ENCODE measurements around the gene CRYZL1. TPM values are rescaled to one million over a fixed set of nuclear protein-coding genes. Genes with fewer than 3 reads are reported as not detected.
A peak's percentile ranks its signal among the peaks of the same experiment; 100 is the strongest.

CRYZL1 gene
- polyA plus RNA-seq, 3 donors, result 62.3 to 73.5 (median 64.6) TPM

DNA sequence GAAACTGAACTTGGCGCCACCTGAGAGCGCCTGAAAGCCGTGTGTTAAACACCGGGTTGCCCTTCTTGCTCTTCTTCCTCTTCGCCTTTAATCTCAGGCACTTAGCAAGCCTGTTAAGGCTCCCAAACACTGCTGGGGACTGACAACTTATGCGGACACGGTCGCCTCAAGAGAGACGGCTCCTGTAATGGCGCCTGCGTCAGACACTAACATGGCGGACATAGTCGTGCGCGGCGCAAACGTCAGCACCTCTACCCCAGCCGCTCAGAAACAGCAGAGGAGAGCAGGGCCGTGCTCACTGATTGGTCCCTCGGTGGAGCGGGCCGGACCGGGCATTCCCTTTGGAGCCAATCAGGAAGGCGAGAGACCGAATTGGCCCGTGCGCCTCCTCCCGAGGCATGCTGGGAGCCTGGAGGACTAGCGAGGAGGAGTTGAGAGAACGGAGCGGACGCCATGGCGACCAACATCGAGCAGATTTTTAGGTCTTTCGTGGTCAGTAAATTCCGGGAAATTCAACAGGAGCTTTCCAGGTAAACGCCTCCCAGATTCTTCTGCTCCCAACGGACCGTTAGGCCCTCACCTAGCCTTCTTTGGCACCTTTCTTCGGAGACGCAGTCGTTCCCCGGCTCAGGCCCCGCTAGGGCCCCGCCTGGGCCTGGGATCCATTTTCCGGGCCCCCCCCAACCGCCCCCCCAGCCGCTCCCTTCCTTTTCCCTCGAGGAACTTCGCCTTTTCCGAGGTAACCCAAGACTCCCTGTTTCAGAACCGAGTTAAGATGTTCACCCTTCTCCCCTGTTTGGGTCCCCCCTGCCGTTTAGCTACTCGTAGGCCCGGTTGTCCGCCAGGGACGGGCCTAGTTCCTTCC lies 98.7 kb downstream of the CRYZL1 start, which contains the start of gene SON:
Gene SON, plus strand, starts transcription at position 399 of the 865 bp plus-strand sequence. Its CDS starts 55 bp downstream, at position 454.
- DNase-seq (ENCODE audit: low read depth in 3 of 3, low spot score in 2 of 3), result peak; percentile 93 to 96 (median 95)

DNA sequence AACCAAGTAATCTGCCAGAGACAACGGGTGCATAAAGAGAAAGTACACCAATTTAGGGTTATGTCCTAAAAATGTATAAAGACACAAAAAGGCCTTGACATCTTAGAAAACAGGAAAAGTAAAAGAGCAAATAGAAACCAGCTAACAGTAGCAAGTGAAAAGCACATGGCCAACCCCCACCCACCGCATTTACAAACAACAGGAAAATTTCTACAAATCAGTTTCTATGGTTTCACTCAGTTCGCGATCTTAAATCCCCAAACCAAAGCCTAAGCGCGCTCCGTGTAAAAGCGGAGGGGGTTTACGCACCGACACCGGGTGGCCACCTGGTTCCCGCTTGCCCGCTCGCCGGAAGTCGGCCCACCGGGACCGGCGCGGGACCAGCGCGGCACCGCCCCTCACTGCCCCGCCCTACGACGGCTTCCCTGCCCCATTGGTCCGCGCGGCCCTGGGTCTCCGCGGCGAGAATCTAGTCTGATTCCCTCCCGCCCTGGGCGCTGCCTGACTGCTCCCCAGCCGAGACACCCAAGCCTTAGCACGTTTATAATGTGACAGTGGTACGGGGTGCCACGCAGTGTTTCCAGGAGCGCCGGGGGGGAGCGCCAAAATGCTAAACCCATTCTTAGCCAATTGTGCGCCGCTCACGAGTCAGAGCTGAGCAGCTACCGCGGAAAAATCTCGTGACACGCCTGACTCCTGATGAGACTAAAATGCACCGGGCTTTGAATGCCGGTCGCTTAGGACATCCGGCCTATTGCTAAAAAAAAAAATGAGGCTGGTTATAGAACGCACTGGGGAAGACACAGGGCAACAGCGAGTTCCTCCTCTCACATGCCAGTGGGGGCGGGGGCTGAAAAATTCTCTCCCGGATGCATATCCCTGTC lies 99.5 kb downstream of the CRYZL1 start, which contains the start of gene GART:
Gene GART, minus strand, starts transcription at position 362 of the 884 bp plus-strand sequence. CDS start 2,802 bp downstream, outside the sequence.
- peak; percentile 40 to 63 (median 56) for DNase-seq (ENCODE audit: low read depth in 3 of 3, low spot score in 2 of 3)

DNA sequence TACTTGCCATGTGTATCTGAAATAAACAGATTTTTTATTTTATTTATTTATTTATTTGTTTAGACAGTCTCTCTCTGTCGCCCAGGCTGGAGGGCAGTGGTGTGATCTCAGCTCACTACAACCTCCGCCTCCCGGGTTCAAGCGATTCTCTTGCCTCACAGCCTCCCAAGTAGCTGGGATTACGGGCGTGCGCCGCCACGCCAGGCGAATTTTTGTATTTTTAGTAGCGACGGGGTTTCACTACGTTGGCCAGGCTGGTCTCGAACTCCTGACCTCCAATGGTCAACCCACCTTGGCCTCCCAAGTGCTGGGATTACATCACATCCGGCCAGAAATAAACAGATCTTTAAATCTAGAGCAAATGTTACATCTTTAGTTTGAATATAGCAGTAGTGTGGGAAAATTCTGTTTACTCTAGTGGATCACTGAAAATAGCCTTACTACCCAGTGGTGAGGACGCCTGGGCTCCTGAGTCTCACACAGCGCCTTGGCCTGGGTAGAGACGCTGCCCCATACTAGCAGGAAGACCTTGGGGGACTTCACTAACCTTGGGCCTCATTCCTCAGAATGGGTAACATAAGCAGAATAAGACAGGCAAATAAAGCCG lies 100.3 kb downstream of the CRYZL1 start:
- no peak for DNase-seq (ENCODE audit: low read depth in 3 of 3, low spot score in 2 of 3)

DNA sequence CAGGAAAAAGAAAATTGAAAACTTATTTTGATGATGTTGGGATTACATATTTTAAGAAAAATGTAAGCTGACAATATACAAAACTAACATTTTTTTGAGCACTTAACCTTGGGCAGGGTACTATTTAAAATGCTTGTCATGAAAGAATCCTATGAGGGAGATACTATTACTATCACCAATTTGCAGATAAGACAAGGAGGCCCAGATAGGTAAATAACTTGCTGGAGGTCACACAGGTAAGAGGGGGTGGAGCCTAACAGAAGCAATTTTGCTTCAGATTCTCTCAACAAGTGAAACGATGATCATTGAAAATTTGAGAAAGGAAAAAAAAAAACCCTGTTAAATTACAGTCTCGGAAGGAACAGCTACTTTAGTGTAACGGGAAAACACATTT lies 100.8 kb downstream of the CRYZL1 start:
- no peak for DNase-seq (ENCODE audit: low read depth in 3 of 3, low spot score in 2 of 3)

DNA sequence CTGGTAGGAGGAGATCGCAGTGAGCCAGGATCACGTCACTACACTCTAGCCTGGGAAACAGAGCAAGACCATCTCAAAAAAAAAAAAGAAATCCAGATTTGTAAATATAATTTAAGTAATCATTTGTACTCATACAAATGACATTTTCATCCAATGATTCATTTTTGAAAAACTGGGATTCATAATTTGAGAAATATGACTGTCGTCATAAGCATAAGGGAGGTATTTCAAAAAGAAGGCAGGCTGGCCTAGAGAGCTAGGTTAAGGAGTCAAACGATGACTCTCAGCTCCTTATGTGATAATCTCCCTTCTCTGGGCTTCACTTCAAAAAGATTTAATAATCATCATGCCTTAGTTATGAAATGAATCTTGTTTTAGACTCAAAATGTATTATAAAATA lies 101.9 kb downstream of the CRYZL1 start:
- no peak for DNase-seq (ENCODE audit: low read depth in 3 of 3, low spot score in 2 of 3)

Other genes with a start within 250 kb of the CRYZL1 start
- 10 to 100 TPM; 82.9 to 86.4 (median 86.0) TPM for gene IFNGR2, start 238.3 kb downstream of the CRYZL1 start, polyA plus RNA-seq (ENCODE audit: insufficient read length in 3 of 3)
- gene TMEM50B, start 161.8 kb downstream of the CRYZL1 start, polyA plus RNA-seq (ENCODE audit: insufficient read length in 3 of 3), result 10 to 100 TPM; 48.8 to 64.9 (median 60.5) TPM
- 1 to 10 TPM; 6.0 to 6.3 (median 6.1) TPM for gene DNAJC28, start 150.0 kb downstream of the CRYZL1 start, polyA plus RNA-seq (ENCODE audit: insufficient read length in 3 of 3)
- 10 to 100 TPM; 65.9 to 71.0 (median 70.9) TPM for gene GART, start 99.6 kb downstream of the CRYZL1 start, polyA plus RNA-seq (ENCODE audit: insufficient read length in 3 of 3)
- 100 to 1,000 TPM; 306 to 347 (median 321) TPM for gene SON, start 98.7 kb downstream of the CRYZL1 start, polyA plus RNA-seq (ENCODE audit: insufficient read length in 3 of 3)
- gene DONSON, start 53.1 kb downstream of the CRYZL1 start, polyA plus RNA-seq (ENCODE audit: insufficient read length in 3 of 3), result 10 to 100 TPM; 31.0 to 36.9 (median 32.5) TPM
- gene ITSN1, start 760 bp upstream of the CRYZL1 start, polyA plus RNA-seq (ENCODE audit: insufficient read length in 3 of 3), result 10 to 100 TPM; 37.6 to 39.5 (median 39.4) TPM

All from right renal cortex interstitium (tissue), 3 donors.